Fibroblast of skin of right biceps (primary cell): ENCODE data around the gene TCEAL4.
"Not testable (repeated sequence)": the region's sequence is repeated elsewhere in the genome, so short reads cannot be mapped to it uniquely, and the experiment has no call there.

Experiments used
- DNase-seq: peaks from one replicate; pipeline ENCODE4 v3.0.0-alpha.2; 2013

Gene TCEAL4

DNA sequence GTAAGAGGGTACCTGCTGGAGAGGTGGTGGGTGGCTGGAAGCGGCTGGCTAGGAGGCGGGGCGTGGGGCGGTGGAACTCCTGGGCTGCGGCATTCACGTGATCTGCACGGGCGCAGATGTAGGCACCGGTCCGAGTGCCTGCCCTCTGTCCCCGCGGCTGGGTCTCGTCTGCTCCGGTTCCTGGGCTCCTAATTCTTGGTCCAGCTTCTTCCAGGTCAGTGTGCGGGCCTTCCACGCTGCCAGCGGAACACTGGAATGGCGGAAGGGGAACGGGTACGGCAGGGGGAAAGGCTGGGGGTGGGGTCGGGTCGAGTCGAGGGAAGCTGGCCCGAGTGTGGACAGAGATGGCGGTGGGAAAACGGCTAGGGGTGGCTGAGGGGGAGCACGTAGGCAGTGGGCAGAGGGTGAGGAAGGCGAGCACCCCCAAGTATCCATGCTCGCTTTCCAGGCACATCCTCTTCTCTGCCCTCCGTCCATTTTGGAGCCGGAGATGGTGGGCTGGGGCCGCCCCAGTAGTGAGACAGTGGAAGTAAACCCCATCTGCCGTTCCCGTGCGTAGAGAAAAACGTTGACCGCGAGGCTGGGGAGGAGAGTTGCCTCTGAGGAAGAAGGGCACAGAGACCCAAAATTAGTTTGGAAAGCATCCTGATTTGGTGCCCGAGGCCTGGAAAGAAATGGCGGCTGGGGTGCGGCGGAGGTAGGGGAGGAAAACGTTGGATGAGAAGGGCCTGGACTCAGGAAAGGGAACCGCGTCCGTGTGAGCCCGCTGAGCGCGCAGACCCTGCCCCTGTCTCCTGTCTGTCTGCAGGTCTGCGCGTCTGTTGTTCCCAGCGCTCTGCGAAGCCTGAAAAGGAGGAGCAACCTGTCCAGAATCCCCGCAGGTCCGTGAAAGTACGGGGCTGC, at the start of gene TCEAL4:
TSS of gene TCEAL4 (plus strand) at position 105 of the 903 bp plus-strand sequence. CDS start 1,161 bp downstream, outside the sequence.
- no peak for DNase-seq

DNA sequence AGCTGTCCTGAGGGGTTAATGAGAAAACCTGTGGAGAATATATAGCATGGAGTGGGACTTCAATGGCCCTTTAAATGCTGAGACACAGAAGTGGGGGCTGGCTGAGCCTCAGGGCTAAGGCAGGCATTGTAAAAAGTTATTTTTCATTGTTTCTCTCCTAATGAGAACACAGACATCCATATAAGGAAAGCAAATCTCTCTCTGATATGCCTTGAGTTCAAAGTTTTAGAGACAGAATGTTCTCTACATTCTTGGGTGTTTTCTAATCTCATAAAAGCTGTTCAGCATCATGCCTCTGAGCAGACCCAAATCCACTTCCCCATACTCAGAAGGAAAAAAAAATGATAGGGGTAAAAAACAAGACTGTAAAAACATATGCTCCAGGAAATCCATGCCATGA, 49.2 kb upstream of the TCEAL4 start:
- DNase-seq, result no peak

DNA sequence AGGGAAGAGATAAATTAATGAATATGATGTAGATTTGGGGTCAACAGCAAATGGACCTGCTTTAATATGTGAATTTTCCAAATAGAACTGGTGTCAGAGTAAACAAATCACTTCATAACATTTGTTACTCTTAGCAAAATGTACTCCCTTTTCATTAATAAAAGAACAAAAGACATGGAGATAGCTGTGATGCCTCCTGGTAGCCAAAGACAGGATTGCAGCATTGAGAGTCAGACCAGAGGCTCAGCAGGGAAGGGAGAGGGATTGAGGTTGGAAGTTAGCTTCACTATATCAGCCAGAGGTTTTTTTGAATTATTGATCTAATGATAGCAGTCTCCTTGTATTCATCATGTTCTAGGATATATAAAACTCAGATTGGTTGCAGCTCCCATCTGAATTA, 48.6 kb upstream of the TCEAL4 start:
- no peak for DNase-seq

DNA sequence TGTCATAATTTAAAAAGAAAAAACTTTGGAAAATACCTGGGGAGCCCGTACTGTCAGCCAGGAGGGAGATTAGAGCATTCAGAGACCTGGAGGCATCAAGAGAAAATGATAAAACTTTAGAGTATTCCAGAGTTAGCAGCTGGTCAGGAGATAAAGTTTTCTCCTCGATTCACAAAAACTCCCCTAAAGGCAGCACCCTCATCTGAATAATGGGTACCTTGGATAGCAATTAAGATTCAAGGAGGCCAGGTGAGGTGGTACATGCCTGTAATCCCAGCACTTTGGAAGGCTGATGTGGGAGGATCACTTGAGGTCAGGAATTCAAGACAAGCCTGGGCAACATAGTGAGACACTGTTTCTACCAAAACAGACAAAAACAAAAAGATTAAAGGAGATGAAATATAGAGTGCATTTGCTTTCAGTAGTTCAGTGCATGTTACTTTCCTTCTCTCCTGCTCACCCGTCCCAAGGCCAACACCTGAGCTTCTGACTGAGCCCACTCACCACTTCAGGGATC, 47.4 kb upstream of the TCEAL4 start:
- DNase-seq, result no peak

DNA sequence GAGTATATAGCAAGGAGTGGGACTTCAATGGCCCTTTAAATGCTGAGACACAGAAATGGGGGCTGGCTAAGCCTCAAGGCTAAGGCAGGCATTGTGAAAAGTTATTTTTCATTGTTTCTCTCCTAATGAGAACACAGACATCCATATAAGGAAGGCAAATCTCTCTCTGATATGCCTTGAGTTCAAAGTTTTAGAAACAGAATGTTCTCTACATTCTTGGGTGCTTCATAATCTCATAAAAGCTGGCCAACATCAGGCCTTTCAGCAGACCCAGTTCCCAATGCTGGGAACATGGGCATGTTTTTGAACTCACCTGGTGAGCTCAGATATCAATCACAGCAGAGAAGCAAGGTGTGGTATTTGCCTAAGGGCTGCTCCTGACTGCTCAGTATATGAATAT, 46.6 kb upstream of the TCEAL4 start:
- DNase-seq, result peak; percentile 14

DNA sequence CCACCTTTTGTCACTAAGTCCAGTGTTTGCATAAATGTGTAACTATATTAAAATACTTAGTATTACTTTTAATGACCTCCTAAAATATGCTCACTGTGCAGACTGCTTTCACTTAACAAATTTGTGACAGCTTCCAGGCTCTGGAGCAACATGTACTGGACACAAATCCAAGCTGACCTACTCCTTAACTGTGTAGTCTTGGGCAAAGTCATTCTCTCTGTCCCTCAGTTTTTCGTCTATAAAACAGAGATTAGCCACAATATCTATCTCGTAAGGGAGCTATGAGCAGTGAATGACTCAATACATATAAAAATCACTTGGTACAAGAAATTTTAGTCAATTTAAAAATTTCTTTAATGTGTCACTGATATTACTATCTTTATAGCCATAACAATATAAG, 45.6 kb upstream of the TCEAL4 start:
- no peak for DNase-seq

DNA sequence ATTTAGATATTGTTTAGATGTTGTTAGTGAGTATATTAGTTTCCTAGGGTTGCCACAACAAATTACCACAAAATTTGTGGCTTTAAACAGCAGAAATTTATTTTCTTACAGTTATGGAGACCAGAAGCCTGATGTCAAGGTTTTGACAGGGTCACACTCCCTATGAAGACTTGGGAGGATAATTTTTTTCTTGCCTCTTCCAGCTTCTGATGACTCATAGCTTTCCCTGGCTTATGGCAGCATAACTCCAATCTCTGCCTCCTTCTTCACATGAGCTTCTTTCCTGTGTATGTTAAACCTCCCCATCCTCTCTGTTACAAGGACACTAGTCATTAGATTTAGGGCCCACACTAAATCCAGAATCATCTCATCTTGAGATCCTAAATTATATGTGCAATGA, 45.2 kb upstream of the TCEAL4 start:
- DNase-seq, result peak; percentile 47

DNA sequence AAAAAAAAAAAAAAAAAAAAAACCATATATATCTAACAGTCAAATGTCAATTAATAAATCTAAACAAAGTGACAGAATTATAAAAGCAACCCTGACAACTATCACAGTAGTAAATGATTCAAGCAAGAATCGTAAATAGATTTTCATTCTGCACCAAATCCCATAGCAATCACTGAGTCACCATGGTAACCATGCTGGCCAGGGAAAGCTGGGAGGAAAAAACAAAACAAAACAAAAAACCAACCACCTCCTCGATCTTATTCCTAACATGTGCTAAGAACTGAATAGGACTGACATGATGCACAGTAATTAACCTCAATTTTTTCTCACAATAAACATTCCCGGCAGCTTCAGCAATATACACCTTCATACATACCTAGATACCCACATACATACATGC, 35.4 kb upstream of the TCEAL4 start:
- no peak for DNase-seq

DNA sequence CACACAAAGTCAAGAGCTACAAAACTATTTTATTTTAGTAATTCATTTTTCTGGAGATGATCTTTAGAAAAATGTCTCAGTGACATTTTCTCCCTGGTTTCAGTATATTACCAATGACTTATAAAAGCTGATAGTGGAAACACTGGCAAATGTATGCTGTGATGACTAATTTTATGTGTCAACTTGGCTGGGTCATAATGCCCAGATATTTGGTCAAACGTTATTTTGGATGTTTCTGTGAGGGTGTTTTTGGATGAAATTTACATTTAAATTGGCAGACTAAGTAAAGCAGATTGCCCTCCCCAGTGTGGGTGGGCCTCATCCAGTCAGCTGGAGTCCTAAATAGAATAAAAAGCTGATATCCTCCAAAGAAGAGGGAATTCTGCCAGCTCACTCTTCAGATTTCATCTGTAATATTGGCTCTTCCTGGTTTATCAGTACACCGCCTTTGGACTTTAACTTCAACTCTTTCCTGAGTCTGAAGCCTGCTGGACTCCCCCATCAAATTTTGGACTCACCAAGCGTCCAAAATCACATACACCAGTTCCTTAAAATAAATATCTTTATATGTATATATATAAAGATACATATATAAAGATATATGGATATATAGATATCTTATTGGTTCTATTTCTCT, 34.8 kb upstream of the TCEAL4 start:
- DNase-seq, result no peak

DNA sequence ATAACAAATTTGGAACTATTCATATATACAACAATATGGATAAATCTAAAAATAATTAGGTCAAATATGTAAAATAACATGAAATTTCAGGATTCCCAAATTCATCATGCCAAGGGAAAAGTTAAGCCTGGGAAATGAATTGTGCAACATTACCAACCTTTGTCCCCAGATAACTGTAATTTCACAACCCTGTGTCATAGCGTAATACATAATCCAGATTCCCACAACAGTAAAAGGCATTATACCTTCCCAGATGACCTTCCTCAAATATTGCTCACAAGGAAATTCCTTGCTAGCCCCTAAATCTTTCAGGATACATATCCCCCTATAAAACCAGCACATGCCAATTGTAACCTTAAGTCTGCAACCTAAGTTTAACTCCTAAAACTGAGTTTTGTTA, 33.1 kb upstream of the TCEAL4 start:
- no peak for DNase-seq

DNA sequence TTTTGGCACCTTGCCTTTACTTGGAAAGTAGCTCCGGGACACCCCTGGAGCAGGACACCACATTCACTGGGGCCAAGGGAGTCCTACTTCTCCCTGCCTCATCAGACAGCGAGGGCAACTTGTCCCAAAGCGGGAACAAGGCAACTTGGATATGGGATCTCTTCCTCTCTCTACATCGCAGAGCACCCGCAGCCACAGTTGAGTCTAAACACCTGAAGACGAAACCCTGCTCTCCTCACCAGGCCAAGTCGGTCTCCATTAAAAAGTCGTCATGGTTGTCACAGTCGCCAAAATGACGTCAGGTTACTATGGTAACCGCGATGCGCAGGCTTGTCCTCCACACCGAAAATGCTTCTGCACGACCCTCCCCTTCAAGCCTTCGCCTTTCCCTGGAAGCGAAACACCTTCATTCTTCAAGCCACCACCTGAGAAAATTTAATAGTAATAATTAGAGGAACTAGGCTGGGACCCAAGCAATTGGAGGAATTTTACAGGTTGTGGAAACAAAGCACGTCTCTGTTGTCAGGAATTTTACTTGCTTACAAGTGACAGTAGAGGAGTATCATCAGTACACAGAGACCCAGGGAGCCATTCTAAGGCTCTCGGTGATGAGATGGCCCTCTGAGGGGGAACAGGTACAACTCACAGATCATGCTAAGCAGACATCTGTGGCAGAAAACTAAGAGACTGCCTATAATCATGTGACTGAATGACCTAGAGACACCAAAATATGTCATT, 30.5 kb upstream of the TCEAL4 start:
- DNase-seq, result peak; percentile 72

DNA sequence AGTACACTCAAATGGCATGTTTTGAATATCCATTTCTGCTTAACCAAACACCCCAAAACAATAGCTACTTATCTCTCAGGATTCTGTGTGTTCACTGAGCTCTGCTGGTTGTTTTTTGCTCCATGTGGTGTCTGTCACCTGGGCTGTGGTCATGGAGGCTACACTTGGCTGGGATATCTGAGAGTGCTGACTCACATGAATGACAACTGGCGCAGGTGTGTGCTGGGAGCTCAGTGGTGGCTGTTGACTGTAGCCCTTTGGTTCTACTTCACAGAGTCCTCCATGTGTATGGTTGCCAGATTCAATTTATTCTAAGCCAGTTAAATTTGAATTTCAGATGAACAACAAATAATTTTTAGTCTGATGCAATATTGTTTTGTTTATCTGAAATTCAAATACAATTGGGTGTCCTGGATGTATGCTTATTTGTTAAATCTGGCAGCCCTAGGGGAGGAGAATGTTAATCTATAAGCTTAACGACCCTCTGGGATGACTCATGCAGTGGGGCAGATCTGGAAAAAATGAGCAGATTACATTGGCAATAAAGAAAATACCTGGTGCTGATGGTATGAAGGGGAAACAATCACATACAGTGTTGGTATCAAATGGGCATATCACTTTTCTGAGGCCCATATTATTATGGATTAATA, 28.2 kb upstream of the TCEAL4 start:
- no peak for DNase-seq

DNA sequence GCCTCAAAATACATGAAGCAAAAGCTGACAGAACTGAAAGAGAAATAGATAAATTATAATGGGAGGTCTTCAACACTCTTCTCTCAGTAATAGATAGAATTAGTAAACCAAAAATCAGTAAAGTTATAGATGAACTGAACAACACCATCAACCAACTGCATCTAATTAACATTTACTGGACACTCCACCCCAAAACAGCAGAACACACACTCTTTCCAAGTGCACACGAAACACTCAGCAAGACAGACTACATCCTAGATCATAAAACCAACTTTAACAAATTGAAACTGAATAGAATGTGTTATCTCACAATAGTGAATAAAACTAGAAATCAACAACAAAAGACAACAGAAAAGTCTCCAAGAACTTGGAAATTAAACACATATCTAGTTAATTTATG, 25.1 kb upstream of the TCEAL4 start:
- DNase-seq, result no peak

DNA sequence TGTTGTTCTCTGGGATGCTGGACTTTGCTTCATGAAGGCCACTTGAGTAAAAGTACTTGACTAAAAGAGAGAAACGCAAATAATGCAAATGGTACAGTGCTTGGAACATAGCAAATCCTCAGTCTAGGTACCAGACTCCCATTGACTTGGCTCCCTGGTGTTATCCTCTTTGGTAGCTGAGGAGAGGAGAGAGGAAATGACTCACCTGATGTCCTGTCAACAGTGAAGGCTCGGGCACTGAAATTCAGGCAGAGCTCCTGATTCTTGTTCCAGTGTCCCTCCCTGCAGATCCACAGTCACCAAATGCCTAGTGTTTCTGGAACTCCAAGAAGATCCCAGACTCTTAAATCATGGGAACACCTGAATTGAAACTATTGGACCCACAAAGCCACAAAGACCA, 22.5 kb upstream of the TCEAL4 start:
- peak; percentile 30 for DNase-seq

DNA sequence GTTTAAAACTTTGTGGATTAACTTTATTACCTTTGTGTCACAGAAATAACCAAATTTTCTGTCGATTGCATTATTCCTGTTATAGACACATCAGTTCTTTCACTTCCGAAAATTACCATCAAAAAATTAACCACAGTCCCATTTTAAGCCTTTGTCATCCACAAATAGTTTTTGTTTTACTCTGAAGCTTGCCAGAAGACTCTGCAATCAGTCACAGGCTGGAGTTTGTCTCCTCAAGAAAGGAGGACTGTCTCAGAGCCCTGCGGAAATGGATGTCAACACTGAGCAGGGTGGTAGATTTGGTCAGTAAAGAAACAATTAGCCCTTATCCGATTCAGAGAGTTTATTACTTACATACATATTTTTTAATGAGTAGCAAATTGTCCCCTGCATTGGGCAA, 20.1 kb upstream of the TCEAL4 start:
- no peak for DNase-seq

DNA sequence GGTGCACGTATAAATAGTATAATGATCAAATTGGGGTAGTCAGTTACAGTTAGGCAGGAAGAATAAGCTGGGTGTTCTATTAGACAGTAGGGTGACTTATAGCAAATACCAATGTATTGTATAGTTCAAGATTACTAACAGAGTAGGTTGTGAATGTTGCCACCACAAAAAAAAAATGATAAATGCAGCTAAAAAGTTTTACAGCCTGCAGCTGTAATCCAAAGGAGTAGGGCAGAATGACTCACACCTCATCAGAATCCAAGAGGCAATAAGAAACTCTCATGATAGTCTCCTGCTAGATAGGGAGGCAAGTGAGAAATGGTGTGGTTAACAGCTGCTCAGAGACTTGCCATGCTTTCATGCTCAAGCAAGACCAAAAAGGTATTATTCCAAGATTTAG, 19.6 kb upstream of the TCEAL4 start:
- DNase-seq, result peak; percentile 74

DNA sequence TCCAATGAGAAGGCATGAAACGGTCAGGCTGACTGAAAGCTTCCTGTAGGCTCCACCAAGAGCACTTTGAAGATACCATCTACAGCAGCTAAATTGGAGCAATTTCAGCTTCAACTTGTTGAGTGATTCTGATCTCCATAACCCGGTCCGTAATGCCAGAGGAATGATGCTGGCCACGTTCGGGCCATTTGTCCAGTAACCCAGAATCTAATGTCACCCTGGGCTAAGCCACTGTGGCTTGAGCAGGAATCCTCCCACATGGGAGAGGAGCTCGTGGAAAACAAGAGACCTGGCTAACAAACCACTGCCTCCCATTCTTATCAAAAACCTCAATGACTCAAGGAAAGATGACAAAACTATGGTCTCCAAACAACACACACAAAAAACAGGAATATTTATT, 14.2 kb upstream of the TCEAL4 start:
- DNase-seq, result no peak

DNA sequence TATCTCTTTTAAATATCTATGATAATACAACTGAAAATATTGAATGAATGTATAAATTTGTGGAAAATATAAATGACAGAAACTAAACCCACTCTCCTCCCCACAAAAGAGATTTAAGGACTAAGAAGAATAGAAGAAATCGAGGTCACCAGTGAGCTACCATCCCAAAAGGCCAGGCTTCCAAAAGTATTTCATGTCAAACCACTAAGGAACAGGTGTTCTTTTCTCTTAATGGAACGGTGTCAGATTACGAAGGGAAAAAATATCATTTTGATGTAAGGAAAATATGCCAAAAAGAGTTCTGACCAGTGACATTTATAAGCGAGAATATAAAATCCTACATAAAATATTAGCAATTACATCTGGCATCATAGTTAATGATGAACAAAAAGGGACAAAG, 13.6 kb upstream of the TCEAL4 start:
- no peak for DNase-seq

DNA sequence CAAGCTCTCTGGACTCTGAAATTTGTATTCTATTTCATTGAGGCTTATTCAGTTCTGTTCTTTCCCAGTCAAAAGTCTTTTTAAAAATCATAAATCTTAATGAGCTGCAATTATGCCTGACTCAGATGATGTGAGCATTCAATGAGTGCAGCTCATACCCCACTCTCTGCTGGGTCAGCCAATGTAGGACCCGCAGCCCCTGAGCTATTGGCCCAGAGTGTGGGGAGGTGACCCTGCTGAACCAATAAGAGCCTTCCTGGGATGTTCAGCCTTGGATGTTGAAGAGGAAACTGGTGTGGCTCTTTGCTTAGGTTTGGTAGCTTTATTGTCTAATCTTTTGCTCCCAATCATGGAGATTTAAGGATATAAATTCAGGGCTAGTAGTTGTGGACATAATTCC, 12.1 kb upstream of the TCEAL4 start:
- no peak for DNase-seq

DNA sequence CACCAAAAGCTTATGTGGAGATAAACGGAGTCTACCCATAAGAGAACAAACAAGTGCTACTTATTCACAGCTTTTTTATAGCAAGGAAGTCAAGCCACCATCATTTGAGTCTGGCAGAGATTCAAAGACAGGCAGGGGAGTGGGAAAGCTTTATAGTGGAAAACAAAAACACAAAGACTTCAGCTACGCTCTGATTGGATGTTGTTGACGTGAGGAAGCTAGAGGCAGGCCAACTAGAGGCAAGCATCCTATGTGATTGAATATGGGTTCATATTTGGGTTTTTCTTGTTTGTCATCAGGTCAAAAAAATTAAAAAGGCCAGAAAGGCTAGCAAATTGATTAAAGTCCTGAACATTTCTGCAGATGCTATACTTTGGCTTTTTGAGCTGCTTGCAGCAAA, 719 bp upstream of the TCEAL4 start:
- no peak for DNase-seq

DNA sequence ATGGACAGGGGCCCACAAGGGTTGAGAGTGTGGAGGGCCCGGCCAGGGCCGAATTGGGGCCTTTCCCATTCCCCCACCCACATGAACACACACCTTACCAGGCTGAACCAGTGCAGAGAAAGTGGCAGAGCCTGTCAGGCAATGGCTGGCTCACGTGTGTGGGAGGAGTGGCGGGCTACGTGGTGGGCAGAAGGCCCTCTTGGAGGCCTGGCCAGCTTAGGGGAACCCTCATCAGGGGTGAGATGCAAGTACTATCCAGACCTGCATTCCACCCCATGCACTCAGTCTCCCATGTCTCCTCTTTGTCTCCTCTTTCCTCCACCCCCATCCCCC, 965 bp downstream of the TCEAL4 start:
- DNase-seq, result no peak

DNA sequence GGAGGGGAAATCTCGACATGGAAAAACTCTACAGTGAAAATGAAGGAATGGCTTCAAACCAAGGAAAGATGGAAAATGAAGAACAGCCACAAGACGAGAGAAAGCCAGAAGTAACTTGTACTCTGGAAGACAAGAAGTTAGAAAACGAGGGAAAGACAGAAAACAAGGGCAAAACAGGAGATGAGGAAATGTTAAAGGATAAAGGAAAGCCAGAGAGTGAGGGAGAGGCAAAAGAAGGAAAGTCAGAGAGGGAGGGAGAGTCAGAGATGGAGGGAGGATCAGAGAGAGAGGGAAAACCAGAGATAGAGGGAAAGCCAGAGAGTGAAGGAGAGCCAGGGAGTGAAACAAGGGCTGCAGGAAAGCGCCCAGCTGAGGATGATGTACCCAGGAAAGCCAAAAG, 1.3 kb downstream of the TCEAL4 start:
- no peak for DNase-seq

DNA sequence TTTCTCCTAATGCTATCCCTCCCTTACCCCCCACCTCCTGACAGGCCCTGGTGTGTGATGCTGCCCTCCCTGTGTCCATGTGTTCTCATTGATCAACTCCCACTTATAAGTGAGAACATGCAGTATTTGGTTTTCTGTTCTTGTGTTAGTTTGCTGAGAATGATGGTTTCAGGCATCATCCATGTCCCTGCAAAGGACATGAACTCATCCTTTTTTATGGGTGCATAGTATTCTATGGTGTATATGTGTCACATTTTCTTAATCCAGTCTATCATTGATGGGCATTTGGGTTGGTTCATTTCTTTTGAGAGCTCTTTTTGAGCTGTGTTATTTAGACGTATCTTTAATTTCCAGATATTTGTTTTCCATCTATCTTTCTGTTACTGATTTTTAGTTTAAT, 7.0 kb downstream of the TCEAL4 start:
- DNase-seq, result not testable (repeated sequence)
